A549 treated with Mapracorat at 1 μM for 4 hours (cell line): Measurements from ENCODE around the gene ITM2C. TPM values are rescaled to one million over a fixed set of nuclear protein-coding genes. Genes with fewer than 3 reads are reported as not detected.

Source experiments
- total RNA-seq: library from RNA; stranded (reverse); fragments of 200-300 nt; extraction: Qiagen RNA extraction; gene quantifications from 5 replicates; pipeline ENCODE4 v1.2.3, GENCODE V29; 2022

Gene ITM2C, protein sequence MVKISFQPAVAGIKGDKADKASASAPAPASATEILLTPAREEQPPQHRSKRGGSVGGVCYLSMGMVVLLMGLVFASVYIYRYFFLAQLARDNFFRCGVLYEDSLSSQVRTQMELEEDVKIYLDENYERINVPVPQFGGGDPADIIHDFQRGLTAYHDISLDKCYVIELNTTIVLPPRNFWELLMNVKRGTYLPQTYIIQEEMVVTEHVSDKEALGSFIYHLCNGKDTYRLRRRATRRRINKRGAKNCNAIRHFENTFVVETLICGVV
- total RNA-seq = 67.3 to 82.5 TPM (median 75.6 TPM) in 5 replicates

GRCh38 chr2:230864605-230865306, at the start of gene ITM2C:
ITM2C (plus strand) TSS chr2:230864942; CDS start chr2:230865026, 84 bp downstream.

GRCh38 chr2:230924470-230925341, 60.0 kb downstream of the ITM2C start, which contains the start of gene GPR55:
GPR55 (minus strand) TSS chr2:230925242; CDS start chr2:230910962, 14,280 bp downstream.

Other genes with a start within 250 kb of the ITM2C start
- 46.1 to 56.1 TPM (median 54.2 TPM) in 5 replicates for gene CAB39, start 152.1 kb upstream of the ITM2C start, total RNA-seq
- gene GPR55, start 60.3 kb downstream of the ITM2C start, total RNA-seq = 0.04 TPM in 1 of 5 replicates, not detected in the others
- gene SPATA3, start 131.2 kb downstream of the ITM2C start, total RNA-seq = not detected in 5 replicates
- 4.8 to 7.5 TPM (median 6.2 TPM) in 5 replicates for gene C2orf72, start 172.6 kb downstream of the ITM2C start, total RNA-seq
- gene PSMD1, start 191.9 kb downstream of the ITM2C start, total RNA-seq = 107 to 114 TPM (median 112 TPM) in 5 replicates